H1 (cell line): ENCODE results near the gene ARHGEF10L.

ENCODE experiments used
- BCL11A ChIP-seq, 2 experiments: IDR thresholded peaks; one replicate each; pipeline ENCODE4 v1.6.1; 2011; ENCODE audit warnings: low read depth in 2 of 2, low read length in 2 of 2, mild to moderate bottlenecking in 2 of 2
- EZH2 ChIP-seq: fragments of 200-600 bp; sonication (generic); IDR thresholded peaks from 2 replicates; pipeline ENCODE4 v1.7.1; 2012; ENCODE audit warnings: low read depth, mild to moderate bottlenecking, moderate library complexity, low read length, inconsistent platforms; ENCODE audit not compliant: severe bottlenecking
- JUN ChIP-seq: IDR thresholded peaks from 2 replicates; pipeline ENCODE4 v1.6.1; 2011; ENCODE audit warnings: low read depth, mild to moderate bottlenecking, improper control_type of control experiment, low read length
- MAFK ChIP-seq: IDR thresholded peaks from 2 replicates; pipeline ENCODE4 v1.6.1; 2012; ENCODE audit warnings: low read depth, mild to moderate bottlenecking, improper control_type of control experiment, low read length
- POLR2AphosphoS5 ChIP-seq: IDR thresholded peaks from 2 replicates; pipeline ENCODE4 v1.6.1; 2011; ENCODE audit warnings: low read depth, low read length
- SAP30 ChIP-seq: fragments of 300-600 bp; sonication (generic); IDR thresholded peaks from 2 replicates; pipeline ENCODE4 v1.7.1; 2012; ENCODE audit warnings: low read length, moderate library complexity, mild to moderate bottlenecking, inconsistent platforms; ENCODE audit not compliant: insufficient read depth, insufficient replicate concordance
- TF ChIP-seq, protein P1 (sequence below), 3 experiments: IDR thresholded peaks; 1 replicate in 2 of 3; 2 replicates in 1 of 3; pipeline versions ENCODE4 v1.5.1 to v1.6.1; 2011; ENCODE audit warnings: low read length in 3 of 3, mild to moderate bottlenecking in 3 of 3, inconsistent platforms in 2 of 3, low read depth in 1 of 3, moderate library complexity in 1 of 3; ENCODE audit not compliant: insufficient read depth in 1 of 3; ENCODE audit errors: control extremely low read depth in 1 of 3

- TF ChIP-seq BCL11A (IDR thresholded peaks at IDR 0.05; ENCODE audit: low read depth in 2 of 2, low read length in 2 of 2) (no peak), POLR2AphosphoS5 (no peak), SAP30 (no peak), JUN (no peak), MAFK (no peak), EZH2 (no peak)
- TF ChIP-seq, protein P1, sequence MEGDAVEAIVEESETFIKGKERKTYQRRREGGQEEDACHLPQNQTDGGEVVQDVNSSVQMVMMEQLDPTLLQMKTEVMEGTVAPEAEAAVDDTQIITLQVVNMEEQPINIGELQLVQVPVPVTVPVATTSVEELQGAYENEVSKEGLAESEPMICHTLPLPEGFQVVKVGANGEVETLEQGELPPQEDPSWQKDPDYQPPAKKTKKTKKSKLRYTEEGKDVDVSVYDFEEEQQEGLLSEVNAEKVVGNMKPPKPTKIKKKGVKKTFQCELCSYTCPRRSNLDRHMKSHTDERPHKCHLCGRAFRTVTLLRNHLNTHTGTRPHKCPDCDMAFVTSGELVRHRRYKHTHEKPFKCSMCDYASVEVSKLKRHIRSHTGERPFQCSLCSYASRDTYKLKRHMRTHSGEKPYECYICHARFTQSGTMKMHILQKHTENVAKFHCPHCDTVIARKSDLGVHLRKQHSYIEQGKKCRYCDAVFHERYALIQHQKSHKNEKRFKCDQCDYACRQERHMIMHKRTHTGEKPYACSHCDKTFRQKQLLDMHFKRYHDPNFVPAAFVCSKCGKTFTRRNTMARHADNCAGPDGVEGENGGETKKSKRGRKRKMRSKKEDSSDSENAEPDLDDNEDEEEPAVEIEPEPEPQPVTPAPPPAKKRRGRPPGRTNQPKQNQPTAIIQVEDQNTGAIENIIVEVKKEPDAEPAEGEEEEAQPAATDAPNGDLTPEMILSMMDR (IDR thresholded peaks at IDR 0.05; ENCODE audit: control extremely low read depth in 1 of 3, insufficient read depth in 1 of 3, low read depth in 1 of 3, low read length in 3 of 3) = no peak
Measured at GRCh38 chr1:17662786-17663185, 123.3 kb downstream of the ARHGEF10L start.
